ENCODE data around the gene CYTH4.

CYTH4 gene

GRCh38 chr22:37301144-37301830 lies 19.0 kb downstream of the CYTH4 start:
- WGBS, 2 experiments, result 93 to 95% methylated on average over 5 to 6 of the region's 6 CpGs
- Histone ChIP-seq H3K27ac (ENCODE audit: insufficient read depth, low read depth, low read length, poor library complexity, severe bottlenecking) (no peak overlapping the region), H3K4me3 (ENCODE audit: insufficient read depth, low read depth, low read length) (no peak overlapping the region), H3K9me3 (ENCODE audit: control insufficient read depth, low read length) (no peaks in the 10 kb centered on the region), H3K36me3 (ENCODE audit: control insufficient read depth, insufficient read depth, low read length) (no peaks in the 10 kb centered on the region), H3K4me1 (ENCODE audit: control insufficient read depth, insufficient read depth, low read length) (peaks cover 11% of the 10 kb centered on the region), H3K27me3 (ENCODE audit: control insufficient read depth, insufficient read depth, low read length, poor library complexity, severe bottlenecking) (peaks cover 6% of the 10 kb centered on the region)

GRCh38 chr22:37302674-37303555 lies 20.6 kb downstream of the CYTH4 start:
- WGBS, 2 experiments, result 53 to 57% methylated on average over 31 of the region's 31 CpGs
- no peaks in the 10 kb centered on the region for H3K9me3 ChIP-seq (ENCODE audit: control insufficient read depth, low read length)
- H3K4me1 ChIP-seq (ENCODE audit: control insufficient read depth, insufficient read depth, low read length), result peaks cover 14% of the 10 kb centered on the region
- peaks cover 6% of the 10 kb centered on the region for H3K27me3 ChIP-seq (ENCODE audit: control insufficient read depth, insufficient read depth, low read length, poor library complexity, severe bottlenecking)
- H3K27ac ChIP-seq (ENCODE audit: insufficient read depth, low read depth, low read length, poor library complexity, severe bottlenecking), result no peak overlapping the region
- H3K36me3 ChIP-seq (ENCODE audit: control insufficient read depth, insufficient read depth, low read length), result no peaks in the 10 kb centered on the region
- H3K4me3 ChIP-seq (ENCODE audit: insufficient read depth, low read depth, low read length), result no peak overlapping the region

GRCh38 chr22:37303821-37304274 lies 21.5 kb downstream of the CYTH4 start:
- 90 to 94% methylated on average over 9 of the region's 9 CpGs for WGBS, 2 experiments
- H3K27ac ChIP-seq (ENCODE audit: insufficient read depth, low read depth, low read length, poor library complexity, severe bottlenecking), result no peak overlapping the region
- peaks cover 6% of the 10 kb centered on the region for H3K27me3 ChIP-seq (ENCODE audit: control insufficient read depth, insufficient read depth, low read length, poor library complexity, severe bottlenecking)

GRCh38 chr22:37304595-37305343 lies 22.5 kb downstream of the CYTH4 start:
- Histone ChIP-seq H3K27me3 (ENCODE audit: control insufficient read depth, insufficient read depth, low read length, poor library complexity, severe bottlenecking) (peaks cover 6% of the 10 kb centered on the region), H3K9me3 (ENCODE audit: control insufficient read depth, low read length) (no peaks in the 10 kb centered on the region), H3K4me3 (ENCODE audit: insufficient read depth, low read depth, low read length) (no peak overlapping the region), H3K4me1 (ENCODE audit: control insufficient read depth, insufficient read depth, low read length) (peaks cover 14% of the 10 kb centered on the region), H3K27ac (ENCODE audit: insufficient read depth, low read depth, low read length, poor library complexity, severe bottlenecking) (no peak overlapping the region), H3K36me3 (ENCODE audit: control insufficient read depth, insufficient read depth, low read length) (no peaks in the 10 kb centered on the region)
- 31 to 38% methylated on average over 10 of the region's 10 CpGs for WGBS, 2 experiments

More at GRCh38 chr22:37303821-37304274, 21.5 kb downstream of the CYTH4 start:
- no peak overlapping the region for H3K4me3 ChIP-seq (ENCODE audit: insufficient read depth, low read depth, low read length)
- no peaks in the 10 kb centered on the region for H3K36me3 ChIP-seq (ENCODE audit: control insufficient read depth, insufficient read depth, low read length)
- H3K4me1 ChIP-seq (ENCODE audit: control insufficient read depth, insufficient read depth, low read length), result peaks cover 14% of the 10 kb centered on the region
- no peaks in the 10 kb centered on the region for H3K9me3 ChIP-seq (ENCODE audit: control insufficient read depth, low read length)

- Histone ChIP-seq H3K4me3 (ENCODE audit: insufficient read depth, low read depth, low read length) (no peak overlapping the region), H3K4me1 (ENCODE audit: control insufficient read depth, insufficient read depth, low read length) (peaks cover 14% of the 10 kb centered on the region), H3K36me3 (ENCODE audit: control insufficient read depth, insufficient read depth, low read length) (no peaks in the 10 kb centered on the region), H3K27ac (ENCODE audit: insufficient read depth, low read depth, low read length, poor library complexity, severe bottlenecking) (no peak overlapping the region), H3K9me3 (ENCODE audit: control insufficient read depth, low read length) (no peaks in the 10 kb centered on the region), H3K27me3 (ENCODE audit: control insufficient read depth, insufficient read depth, low read length, poor library complexity, severe bottlenecking) (peaks cover 6% of the 10 kb centered on the region)
- 91 to 93% methylated on average over 2 of the region's 2 CpGs for WGBS, 2 experiments
These were observed 23.6 kb downstream of the CYTH4 start for GRCh38 chr22:37305887-37306286.

- Histone ChIP-seq H3K4me1 (ENCODE audit: control insufficient read depth, insufficient read depth, low read length) (peaks cover 14% of the 10 kb centered on the region), H3K9me3 (ENCODE audit: control insufficient read depth, low read length) (no peaks in the 10 kb centered on the region), H3K27ac (ENCODE audit: insufficient read depth, low read depth, low read length, poor library complexity, severe bottlenecking) (no peak overlapping the region), H3K4me3 (ENCODE audit: insufficient read depth, low read depth, low read length) (no peak overlapping the region), H3K27me3 (ENCODE audit: control insufficient read depth, insufficient read depth, low read length, poor library complexity, severe bottlenecking) (peaks cover 6% of the 10 kb centered on the region), H3K36me3 (ENCODE audit: control insufficient read depth, insufficient read depth, low read length) (no peaks in the 10 kb centered on the region)
- WGBS, 2 experiments, result 94 to 95% methylated on average over 6 of the region's 6 CpGs
These were observed 24.2 kb downstream of the CYTH4 start for GRCh38 chr22:37306494-37306829.

- Histone ChIP-seq H3K27me3 (ENCODE audit: control insufficient read depth, insufficient read depth, low read length, poor library complexity, severe bottlenecking) (no peaks in the 10 kb centered on the region), H3K9me3 (ENCODE audit: control insufficient read depth, low read length) (no peaks in the 10 kb centered on the region), H3K27ac (ENCODE audit: insufficient read depth, low read depth, low read length, poor library complexity, severe bottlenecking) (no peak overlapping the region), H3K36me3 (ENCODE audit: control insufficient read depth, insufficient read depth, low read length) (no peaks in the 10 kb centered on the region), H3K4me3 (ENCODE audit: insufficient read depth, low read depth, low read length) (no peak overlapping the region), H3K4me1 (ENCODE audit: control insufficient read depth, insufficient read depth, low read length) (peaks cover 4% of the 10 kb centered on the region)
- 89% methylated on average over 18 of the region's 18 CpGs for WGBS, 2 experiments
These were observed 26.3 kb downstream of the CYTH4 start for GRCh38 chr22:37308385-37309200.

- no peaks in the 10 kb centered on the region for H3K27me3 ChIP-seq (ENCODE audit: control insufficient read depth, insufficient read depth, low read length, poor library complexity, severe bottlenecking)
- 90 to 91% methylated on average over 26 of the region's 26 CpGs for WGBS, 2 experiments
- peaks cover 4% of the 10 kb centered on the region for H3K4me1 ChIP-seq (ENCODE audit: control insufficient read depth, insufficient read depth, low read length)
- H3K4me3 ChIP-seq (ENCODE audit: insufficient read depth, low read depth, low read length), result no peak overlapping the region
- H3K27ac ChIP-seq (ENCODE audit: insufficient read depth, low read depth, low read length, poor library complexity, severe bottlenecking), result no peak overlapping the region
- no peaks in the 10 kb centered on the region for H3K36me3 ChIP-seq (ENCODE audit: control insufficient read depth, insufficient read depth, low read length)
- no peaks in the 10 kb centered on the region for H3K9me3 ChIP-seq (ENCODE audit: control insufficient read depth, low read length)
These were observed 27.1 kb downstream of the CYTH4 start for GRCh38 chr22:37309211-37310074.

- peaks cover 4% of the 10 kb centered on the region for H3K4me1 ChIP-seq (ENCODE audit: control insufficient read depth, insufficient read depth, low read length)
- H3K27ac ChIP-seq (ENCODE audit: insufficient read depth, low read depth, low read length, poor library complexity, severe bottlenecking), result no peak overlapping the region
- H3K9me3 ChIP-seq (ENCODE audit: control insufficient read depth, low read length), result no peaks in the 10 kb centered on the region
- H3K36me3 ChIP-seq (ENCODE audit: control insufficient read depth, insufficient read depth, low read length), result no peaks in the 10 kb centered on the region
- no peaks in the 10 kb centered on the region for H3K27me3 ChIP-seq (ENCODE audit: control insufficient read depth, insufficient read depth, low read length, poor library complexity, severe bottlenecking)
- H3K4me3 ChIP-seq (ENCODE audit: insufficient read depth, low read depth, low read length), result no peak overlapping the region
- WGBS, 2 experiments, result 92% methylated on average over 11 of the region's 11 CpGs
These were observed 27.8 kb downstream of the CYTH4 start for GRCh38 chr22:37310075-37310606.

All from ectodermal cell (in vitro differentiated cells).